WTC11 (cell line): ENCODE data around the gene SRSF9. TPM values are rescaled to one million over a fixed set of nuclear protein-coding genes. Genes with fewer than 3 reads are reported as not detected.

Source experiments
- ATAC-seq: fragments of 200-7000 bp; cut with Tn5 transposase; 2 replicates; pipeline ENCODE4 v1.10.0; 2021; ENCODE audit warnings: mild to moderate bottlenecking, moderate library complexity
- CTCF ChIA-PET: fragments of 300-600 bp; sonication (Branson Sonifier 250); formaldehyde crosslinking; loops from one replicate; lab custom pipeline; 2021; ENCODE audit warnings: antibody characterized with exemption; lab: Charles Lee
- POLR2A ChIA-PET: fragments of 350-600 bp; sonication (Branson Sonifier 250); formaldehyde crosslinking; loops from one replicate; lab custom pipeline; 2021; ENCODE audit warnings: antibody characterized with exemption; lab: Charles Lee
- DNase-seq: peaks from one replicate; pipeline ENCODE4 v3.0.0; 2021; ENCODE audit warnings: low spot score
- H3K27ac Mint-ChIP-seq: 2 replicates; pipeline ENCODE4 v1.8.0; 2021; ENCODE audit warnings: mixed read lengths
- H3K27me3 Mint-ChIP-seq: 2 replicates; pipeline ENCODE4 v1.8.0; 2021; ENCODE audit warnings: low read depth, mild to moderate bottlenecking, moderate library complexity, mixed read lengths
- H3K36me3 Mint-ChIP-seq: 2 replicates; pipeline ENCODE4 v1.8.0; 2021; ENCODE audit warnings: mixed read lengths
- H3K4me1 Mint-ChIP-seq: 2 replicates; pipeline ENCODE4 v1.8.0; 2022; ENCODE audit warnings: mixed read lengths
- H3K4me3 Mint-ChIP-seq: 2 replicates; pipeline ENCODE4 v1.8.0; 2021; ENCODE audit warnings: mild to moderate bottlenecking, moderate library complexity, mixed read lengths
- H3K9me3 Mint-ChIP-seq: 2 replicates; pipeline ENCODE4 v1.8.0; 2021; ENCODE audit warnings: mixed read lengths
- CREM ChIP-seq: sonication (generic); formaldehyde crosslinking; IDR thresholded peaks from 2 replicates; pipeline ENCODE4 v1.8.1; 2022; ENCODE audit warnings: mild to moderate bottlenecking, missing genetic modification reagents, moderate library complexity
- E2F4 ChIP-seq: sonication (generic); formaldehyde crosslinking; IDR thresholded peaks from 2 replicates; pipeline ENCODE4 v1.8.1; 2022; ENCODE audit warnings: low read depth, mild to moderate bottlenecking, moderate library complexity, missing genetic modification reagents, borderline replicate concordance
- E2F5 ChIP-seq: sonication (generic); formaldehyde crosslinking; IDR thresholded peaks from 2 replicates; pipeline ENCODE4 v1.8.1; 2022; ENCODE audit warnings: mild to moderate bottlenecking, moderate library complexity, missing genetic modification reagents
- ESRRA ChIP-seq: sonication (generic); formaldehyde crosslinking; IDR thresholded peaks from 2 replicates; pipeline ENCODE4 v1.8.1; 2022; ENCODE audit warnings: mild to moderate bottlenecking, missing genetic modification reagents, borderline replicate concordance
- ETV6 ChIP-seq: sonication (generic); formaldehyde crosslinking; IDR thresholded peaks from 2 replicates; pipeline ENCODE4 v1.8.1; 2022; ENCODE audit warnings: mild to moderate bottlenecking, missing genetic modification reagents
- FOXP1 ChIP-seq: sonication (generic); formaldehyde crosslinking; IDR thresholded peaks from 2 replicates; pipeline ENCODE4 v1.8.0; 2022; ENCODE audit warnings: missing genetic modification reagents, mild to moderate bottlenecking, moderate library complexity, borderline replicate concordance
- FOXP4 ChIP-seq: sonication (generic); formaldehyde crosslinking; IDR thresholded peaks from 2 replicates; pipeline ENCODE4 v1.8.0; 2022; ENCODE audit warnings: mild to moderate bottlenecking, missing genetic modification reagents
- GABPB1 ChIP-seq: sonication (generic); formaldehyde crosslinking; IDR thresholded peaks from 2 replicates; pipeline ENCODE4 v1.8.1; 2023; ENCODE audit warnings: mild to moderate bottlenecking, missing genetic modification reagents
- HMGXB4 ChIP-seq: sonication (generic); formaldehyde crosslinking; IDR thresholded peaks from 2 replicates; pipeline ENCODE4 v1.8.1; 2023; ENCODE audit warnings: mild to moderate bottlenecking, moderate library complexity, missing genetic modification reagents
- JUN ChIP-seq: sonication (generic); formaldehyde crosslinking; IDR thresholded peaks from 2 replicates; pipeline ENCODE4 v1.8.0; 2023; ENCODE audit warnings: mild to moderate bottlenecking, missing genetic modification reagents
- MXD4 ChIP-seq: fragments of 250-450 bp; sonication (Bioruptor Pico); IDR thresholded peaks from 2 replicates; pipeline ENCODE4 v1.8.0; 2021; ENCODE audit warnings: mild to moderate bottlenecking, moderate library complexity, borderline replicate concordance
- NFE2L1 ChIP-seq: sonication (generic); formaldehyde crosslinking; IDR thresholded peaks from 2 replicates; pipeline ENCODE4 v1.8.1; 2023; ENCODE audit warnings: missing genetic modification reagents
- NFYB ChIP-seq: sonication (generic); formaldehyde crosslinking; conservative IDR thresholded peaks from 2 replicates; pipeline ENCODE4 v1.8.0; 2022; ENCODE audit warnings: low read depth, missing genetic modification reagents
- NR2C2 ChIP-seq: sonication (generic); formaldehyde crosslinking; IDR thresholded peaks from 2 replicates; pipeline ENCODE4 v1.8.0; 2022; ENCODE audit warnings: mild to moderate bottlenecking, missing genetic modification reagents
- PRDM15 ChIP-seq: sonication (generic); formaldehyde crosslinking; IDR thresholded peaks from 2 replicates; pipeline ENCODE4 v1.8.0; 2022; ENCODE audit warnings: missing genetic modification reagents
- SMAD3 ChIP-seq: sonication (generic); formaldehyde crosslinking; IDR thresholded peaks from 2 replicates; pipeline ENCODE4 v1.8.0; 2022; ENCODE audit warnings: missing genetic modification reagents, mild to moderate bottlenecking, borderline replicate concordance
- SP1 ChIP-seq: sonication (generic); formaldehyde crosslinking; conservative IDR thresholded peaks from 2 replicates; pipeline ENCODE4 v1.8.1; 2022; ENCODE audit warnings: missing genetic modification reagents
- TEAD1 ChIP-seq: sonication (generic); formaldehyde crosslinking; IDR thresholded peaks from 2 replicates; pipeline ENCODE4 v1.8.0; 2022; ENCODE audit warnings: mild to moderate bottlenecking, missing genetic modification reagents
- TEAD4 ChIP-seq: sonication (generic); formaldehyde crosslinking; IDR thresholded peaks from 2 replicates; pipeline ENCODE4 v1.8.0; 2022; ENCODE audit warnings: mild to moderate bottlenecking, missing genetic modification reagents
- ZMAT4 ChIP-seq: fragments of 250-450 bp; sonication (Bioruptor Pico); IDR thresholded peaks from 2 replicates; pipeline ENCODE4 v1.9.0; 2021; ENCODE audit warnings: mild to moderate bottlenecking
- ZNF232 ChIP-seq: sonication (generic); formaldehyde crosslinking; IDR thresholded peaks from 2 replicates; pipeline ENCODE4 v1.8.0; 2022; ENCODE audit warnings: mild to moderate bottlenecking, missing genetic modification reagents
- ZSCAN18 ChIP-seq: fragments of 250-450 bp; sonication (Bioruptor Pico); IDR thresholded peaks from 2 replicates; pipeline ENCODE4 v2.1.2; 2022; ENCODE audit warnings: mild to moderate bottlenecking, moderate library complexity
- total RNA-seq: library from RNA; stranded (reverse); gene quantifications from 3 replicates; pipeline ENCODE4 v1.2.3, GENCODE V29; 2021

Gene SRSF9
- total RNA-seq, 1 experiment from 2014 or later: 286 TPM

- Mint-ChIP-seq H3K27ac (peak within 1 kb of the TSS; percentile 98), H3K9me3 (no peaks in the 10 kb centered on the region), H3K27me3 (no peaks in the 10 kb centered on the region), H3K36me3 (peaks cover 40% of the 10 kb centered on the region), H3K4me1 (peaks cover 33% of the 10 kb centered on the region), H3K4me3 (peak within 1 kb of the TSS; percentile 93)
- ChIA-PET POLR2A (interaction anchor here (0.5 to 2.7 kb wide), 15 partner anchors 9 to 1220 kb away, joined by 3 to 13 read pairs (median 4); partner anchors contain the start of genes COQ5, POP5, RNF10 and SRSF9), CTCF (interaction anchor here (0.5 to 2.4 kb wide), 14 partner anchors 9 to 193 kb away, joined by 3 to 22 read pairs (median 6); partner anchors contain the start of genes POP5, SIRT4 and SRSF9)
- ATAC-seq (peak; percentile 97), DNase-seq (peak; percentile 99)
- no peak for TF ChIP-seq E2F4 (CRISPR knock-in tag)
- TF ChIP-seq SP1 (CRISPR knock-in tag): peak; percentile 96
- TF ChIP-seq GABPB1 (CRISPR knock-in tag): peak; percentile 50; the same call in 1 of the 2 replicates
- no peak for TF ChIP-seq PRDM15 (CRISPR knock-in tag)
- peak; percentile 69; the same call in 1 of the 2 replicates for TF ChIP-seq SMAD3 (CRISPR knock-in tag)
- peak; percentile 86; the same call in 1 of the 2 replicates for TF ChIP-seq ZNF232 (CRISPR knock-in tag)
- TF ChIP-seq TEAD4 (CRISPR knock-in tag): 0 out of 2 replicates have a peak, but pooled peaks have one; percentile 39
- TF ChIP-seq JUN (CRISPR knock-in tag): peak; percentile 76; the same call in 1 of the 2 replicates
- TF ChIP-seq NFE2L1 (CRISPR knock-in tag): 0 out of 2 replicates have a peak, but pooled peaks have one; percentile 58
- TF ChIP-seq MXD4: no peak
- peak; percentile 62 for TF ChIP-seq TEAD1 (CRISPR knock-in tag)
- no peak for TF ChIP-seq NR2C2 (CRISPR knock-in tag)
- TF ChIP-seq ETV6 (CRISPR knock-in tag): peak; percentile 92
- no peak for TF ChIP-seq HMGXB4 (CRISPR knock-in tag)
- 0 out of 2 replicates have a peak, but pooled peaks have one; percentile 22 for TF ChIP-seq ESRRA (CRISPR knock-in tag)
- TF ChIP-seq E2F5 (CRISPR knock-in tag): peak; percentile 14; the same call in 1 of the 2 replicates
- peak; percentile 83 for TF ChIP-seq FOXP1 (CRISPR knock-in tag)
- TF ChIP-seq ZMAT4: no peak
- TF ChIP-seq NFYB: peak; percentile 99
- TF ChIP-seq ZSCAN18 (CRISPR knock-in tag): no peak
- 0 out of 2 replicates have a peak, but pooled peaks have one; percentile 30 for TF ChIP-seq CREM (CRISPR knock-in tag)
- TF ChIP-seq FOXP4: 0 out of 2 replicates have a peak, but pooled peaks have one; percentile 90
Measured at GRCh38 chr12:120495731-120496412, 26.3 kb upstream of the SRSF9 start, which contains the start of gene DYNLL1. Gene DYNLL1 (plus strand): TSS chr12:120496113. CDS start chr12:120496422, 309 bp downstream.
